Measurements from ENCODE around the gene TAS2R60. TPM values are rescaled to one million over a fixed set of nuclear protein-coding genes. Genes with fewer than 3 reads are reported as not detected.

Gene TAS2R60
- total RNA-seq, 1 donor from 2014 or later, result not detected

- DNase-seq (ENCODE audit: low read depth) (peak; percentile 46), FAIRE-seq (no peak)
- Histone ChIP-seq H3K36me3 (ENCODE audit: control insufficient read depth, insufficient read depth, low read length) (no peaks in the 10 kb centered on the region), H3K27me3 (ENCODE audit: control insufficient read depth, insufficient read depth, low read length) (no peaks in the 10 kb centered on the region), H3K4me3 (ENCODE audit: low read depth, low read length) (no peak overlapping the region)
- TF ChIP-seq CTCF (IDR thresholded peaks at IDR 0.05; ENCODE audit: insufficient read depth, low read length, severe bottlenecking), result no peak
These were observed 13.9 kb downstream of the TAS2R60 start for GRCh38 chr7:143456992-143457793.

DNA sequence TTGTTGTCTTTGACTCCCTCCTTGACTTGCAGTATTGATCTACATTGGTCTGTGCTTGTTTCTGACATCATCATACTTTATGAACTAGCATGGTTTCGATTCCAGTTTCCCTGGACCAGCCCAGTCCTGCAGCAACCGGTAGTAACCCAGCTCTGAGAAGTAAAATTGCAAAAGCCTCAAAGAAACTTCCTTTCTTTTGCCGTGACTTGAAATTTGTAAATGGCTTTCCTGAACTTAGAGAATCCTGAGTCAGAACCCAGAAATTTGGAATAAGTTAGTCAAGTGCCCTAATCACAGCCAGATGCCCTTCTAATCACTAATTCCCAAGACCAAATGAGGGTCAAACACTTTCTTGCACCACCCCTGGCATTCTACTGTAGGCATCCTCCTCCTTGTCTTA is 15.0 kb downstream of the TAS2R60 start:
- peak; percentile 74 for DNase-seq (ENCODE audit: low read depth)
- Histone ChIP-seq H3K36me3 (ENCODE audit: control insufficient read depth, insufficient read depth, low read length) (no peaks in the 10 kb centered on the region), H3K4me3 (ENCODE audit: low read depth, low read length) (no peak overlapping the region), H3K27me3 (ENCODE audit: control insufficient read depth, insufficient read depth, low read length) (no peaks in the 10 kb centered on the region)
- FAIRE-seq, result no peak
- TF ChIP-seq CTCF (IDR thresholded peaks at IDR 0.05; ENCODE audit: insufficient read depth, low read length, severe bottlenecking), result no peak

DNA sequence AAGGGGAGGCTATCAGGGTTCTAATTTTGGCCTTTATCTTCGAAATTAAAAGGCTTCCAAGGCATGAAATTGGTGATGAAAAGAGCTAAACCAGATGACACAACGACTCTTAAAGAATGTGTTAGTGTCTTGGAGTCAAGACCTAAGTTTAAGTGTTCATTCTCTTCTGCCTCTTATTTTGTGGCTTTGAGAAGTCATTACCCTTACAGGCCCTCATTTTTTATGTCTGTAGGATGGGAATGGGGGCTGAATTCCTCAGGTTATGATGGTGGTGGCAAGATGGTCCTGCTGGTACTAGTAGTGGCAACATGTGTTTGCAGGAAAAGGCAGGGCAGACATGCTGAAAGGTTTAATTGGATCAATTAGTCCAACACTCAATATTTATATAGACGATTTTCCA is 15.4 kb downstream of the TAS2R60 start:
- TF ChIP-seq CTCF (IDR thresholded peaks at IDR 0.05; ENCODE audit: insufficient read depth, low read length, severe bottlenecking), result no peak
- no peaks in the 10 kb centered on the region for H3K36me3 ChIP-seq (ENCODE audit: control insufficient read depth, insufficient read depth, low read length)
- FAIRE-seq (no peak), DNase-seq (ENCODE audit: low read depth) (no peak)
- H3K27me3 ChIP-seq (ENCODE audit: control insufficient read depth, insufficient read depth, low read length), result no peaks in the 10 kb centered on the region
- H3K4me3 ChIP-seq (ENCODE audit: low read depth, low read length), result no peak overlapping the region

GRCh38 chr7:143459359-143459758 is 16.1 kb downstream of the TAS2R60 start:
- Histone ChIP-seq H3K27me3 (ENCODE audit: control insufficient read depth, insufficient read depth, low read length) (no peaks in the 10 kb centered on the region), H3K4me3 (ENCODE audit: low read depth, low read length) (no peak overlapping the region), H3K36me3 (ENCODE audit: control insufficient read depth, insufficient read depth, low read length) (no peaks in the 10 kb centered on the region)
- FAIRE-seq (no peak), DNase-seq (ENCODE audit: low read depth) (no peak)
- no peak for TF ChIP-seq CTCF (IDR thresholded peaks at IDR 0.05; ENCODE audit: insufficient read depth, low read length, severe bottlenecking)

DNA sequence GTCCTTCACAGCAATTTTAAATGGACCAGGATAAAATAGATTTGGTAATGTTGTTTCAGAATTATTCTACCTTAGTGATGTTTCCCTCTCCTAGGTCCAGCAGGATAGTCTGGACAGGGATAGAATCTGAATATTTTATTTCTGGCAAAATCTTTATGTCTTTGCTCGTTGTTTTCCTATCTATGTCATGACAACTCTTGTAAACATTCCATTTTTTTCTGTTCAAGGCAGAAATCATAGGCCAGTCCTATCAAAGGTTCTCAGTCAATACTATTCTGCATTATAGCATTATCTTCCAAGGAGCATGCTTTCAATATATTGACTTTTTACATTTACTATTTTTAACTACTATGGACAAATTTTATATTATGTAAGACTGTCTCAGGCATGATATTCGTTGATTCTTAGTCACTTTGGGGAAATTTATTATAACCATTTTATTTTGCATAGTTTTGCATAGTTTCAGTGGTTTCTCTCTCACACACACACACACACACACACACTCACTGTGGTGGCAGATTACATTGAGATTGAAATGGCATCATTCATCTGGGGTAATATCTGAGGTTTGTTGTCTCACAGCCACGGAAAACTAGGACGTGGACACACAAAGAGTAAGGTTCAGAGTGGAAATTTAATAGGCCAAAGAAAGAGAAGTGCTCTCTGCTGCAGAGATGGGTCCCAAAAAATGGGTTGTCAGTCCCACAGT is 17.2 kb downstream of the TAS2R60 start:
- FAIRE-seq, result no peak

More for the DNA sequence above, 17.2 kb downstream of the TAS2R60 start:
- Histone ChIP-seq H3K36me3 (ENCODE audit: control insufficient read depth, insufficient read depth, low read length) (no peaks in the 10 kb centered on the region), H3K4me3 (ENCODE audit: low read depth, low read length) (no peak overlapping the region), H3K27me3 (ENCODE audit: control insufficient read depth, insufficient read depth, low read length) (no peaks in the 10 kb centered on the region)
- no peak for TF ChIP-seq CTCF (IDR thresholded peaks at IDR 0.05; ENCODE audit: insufficient read depth, low read length, severe bottlenecking)
- no peak for DNase-seq (ENCODE audit: low read depth)
